K562 (cell line): Measurements from ENCODE around the gene TIMM10. TPM values are rescaled to one million over a fixed set of nuclear protein-coding genes. Genes with fewer than 3 reads are reported as not detected.
A peak's percentile ranks its signal among the peaks of the same experiment; 100 is the strongest.

Source experiments
- ASH1L ChIP-seq: fragments of 450-650 bp; IDR thresholded peaks from 2 replicates; pipeline ENCODE4 v1.6.1; 2018; ENCODE audit warnings: borderline replicate concordance, mild to moderate bottlenecking, low read depth; ENCODE audit not compliant: partially characterized antibody
- BRF1 ChIP-seq: IDR thresholded peaks from 3 replicates; pipeline ENCODE4 v1.6.1; 2011; ENCODE audit warnings: borderline replicate concordance, mild to moderate bottlenecking; ENCODE audit not compliant: insufficient read length; ENCODE audit errors: extremely low read depth
- CCAR2 ChIP-seq: fragments of 200-400 bp; formaldehyde crosslinking; IDR thresholded peaks from 2 replicates; pipeline ENCODE4 v1.6.1; 2017; ENCODE audit warnings: mild to moderate bottlenecking, low read depth, low read length
- HDAC1 ChIP-seq, 2 experiments: fragments of 450-650 bp; IDR thresholded peaks; 2 replicates each; pipeline ENCODE4 v1.6.1; 2016 to 2017; ENCODE audit warnings: inconsistent platforms in 1 of 2, mild to moderate bottlenecking in 1 of 2, moderate library complexity in 1 of 2
- MAFG ChIP-seq: fragments of 450-650 bp; conservative IDR thresholded peaks from 2 replicates; pipeline ENCODE4 v1.6.1; 2016; ENCODE audit warnings: missing genetic modification characterization, missing compliant biosample characterization
- POLR2G ChIP-seq: fragments of 200-400 bp; formaldehyde crosslinking; IDR thresholded peaks from 2 replicates; pipeline ENCODE4 v1.6.1; 2017; ENCODE audit warnings: low read depth, mild to moderate bottlenecking, antibody characterized with exemption, low read length, moderate library complexity
- RUNX1 ChIP-seq: sonication (generic); IDR thresholded peaks from 2 replicates; pipeline ENCODE4 v1.6.1; 2016; ENCODE audit warnings: antibody characterized with exemption, low read depth
- SETDB1 ChIP-seq: IDR thresholded peaks from one replicate; pipeline ENCODE4 v1.6.1; 2012; ENCODE audit warnings: low read length, control low read depth, inconsistent platforms
- SMARCE1 ChIP-seq: fragments of 450-650 bp; IDR thresholded peaks from 2 replicates; pipeline ENCODE4 v1.7.1; 2016; ENCODE audit warnings: mild to moderate bottlenecking
- TARDBP ChIP-seq: fragments of 450-650 bp; IDR thresholded peaks from 2 replicates; pipeline ENCODE4 v1.6.1; 2016
- TOE1 ChIP-seq, 2 experiments: fragments of 450-650 bp in 1 of 2; sonication (generic) in 1 of 2; formaldehyde crosslinking in 1 of 2; IDR thresholded peaks; 2 replicates each; pipeline versions ENCODE4 v1.7.1 to v1.8.0; 2016 to 2022; ENCODE audit warnings: borderline replicate concordance in 2 of 2, mild to moderate bottlenecking in 2 of 2, antibody characterized with exemption in 1 of 2, inconsistent platforms in 1 of 2, low read depth in 1 of 2, missing genetic modification reagents in 1 of 2, moderate library complexity in 1 of 2
- polyA plus RNA-seq, 8 experiments: library from polyadenylated mRNA; depleted of rRNA in 4 of 8; stranded (reverse) in 5 of 8; unstranded in 3 of 8; fragments of >200 nt; fragmentation: Nextera tagmentation in 2 of 8; fragmentation: Illumina TruSeq in 1 of 8; extraction: Ambion mirVana in 2 of 8; extraction: Trizol in 1 of 8; gene quantifications; 2 replicates each; pipeline versions ENCODE4 v1.2.1 to v1.2.3, GENCODE V29; 2011 to 2014; ENCODE audit warnings: inconsistent platforms in 1 of 8, missing spikeins in 1 of 8
- total RNA-seq, 7 experiments: library from RNA; depleted of rRNA in 6 of 7; stranded (reverse); fragments of >200 nt in 6 of 7; fragmentation: Illumina TruSeq in 2 of 7; extraction: Trizol in 2 of 7; gene quantifications; 2 replicates each; pipeline versions ENCODE4 v1.2.1 to v1.2.3, GENCODE V29; 2011 to 2021; ENCODE audit warnings: low replicate concordance in 1 of 7

Gene TIMM10
- total and polyA plus RNA-seq, 9 of the 15 experiments (the other 6 are each of a cell fraction or from before 2014, with no cell fraction given), result 109 to 553 (median 172) TPM

DNA sequence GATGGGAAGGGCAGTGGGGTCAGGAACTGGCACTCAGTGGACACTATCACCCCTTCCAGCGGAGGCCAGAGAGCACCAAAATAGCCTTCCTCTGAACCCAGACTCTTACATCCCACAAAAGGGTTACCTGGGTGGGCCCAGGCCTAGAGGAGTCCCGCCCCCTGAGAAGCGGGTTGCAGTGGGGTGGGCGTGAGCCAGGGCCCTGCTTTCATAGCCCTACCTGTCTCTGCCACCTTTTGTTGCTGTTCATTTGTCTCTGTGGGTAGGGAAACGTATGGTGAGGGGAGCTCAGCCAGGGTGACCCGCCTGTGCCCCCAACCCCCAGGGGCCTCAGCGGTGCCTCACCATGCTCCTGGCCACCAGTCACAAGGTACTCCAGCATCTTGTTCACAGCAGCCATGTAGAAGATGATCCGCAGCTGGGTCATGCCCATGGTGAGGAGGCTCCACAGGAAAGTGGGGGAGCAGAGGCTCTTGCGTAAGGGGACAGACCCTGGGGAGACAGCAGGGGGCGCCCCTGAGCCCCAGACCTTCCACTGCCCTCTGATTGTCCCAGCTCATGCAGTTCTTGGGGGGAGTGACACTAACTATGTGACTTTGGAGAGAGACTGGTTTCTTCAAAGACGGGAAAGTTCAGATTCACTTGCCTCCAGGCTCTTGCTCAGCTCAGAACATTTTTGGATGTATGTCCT, 39.0 kb downstream of the TIMM10 start (continued):
- no peak for TF ChIP-seq CCAR2
- TF ChIP-seq MAFG (tag), result no peak
- TF ChIP-seq SETDB1, result no peak
- TF ChIP-seq SMARCE1, result no peak
- no peak for TF ChIP-seq RUNX1
- TF ChIP-seq TARDBP, result no peak
- no peak for TF ChIP-seq ASH1L
- no peak for TF ChIP-seq TOE1 (IDR thresholded peaks at IDR 0.05; ENCODE audit: borderline replicate concordance)
- no peak for TF ChIP-seq TOE1 (CRISPR knock-in tag; IDR thresholded peaks at IDR 0.05; ENCODE audit: borderline replicate concordance, low read depth)
- no peak for TF ChIP-seq HDAC1 (IDR thresholded peaks at IDR 0.05)
- TF ChIP-seq BRF1, result no peak
- peak; percentile 49 for TF ChIP-seq POLR2G
- TF ChIP-seq, all 486 proteins: peak for 18
